ENCODE results near the gene CLCN1. TPM values are rescaled to one million over a fixed set of nuclear protein-coding genes. Genes with fewer than 3 reads are reported as not detected.

The CLCN1 gene
- total and polyA plus RNA-seq, 2 of the 8 experiments (the other 6 are each of a cell fraction or from before 2014, with no cell fraction given) = 0.36 to 0.41 TPM

GRCh38 chr7:143396625-143397556 is 81.0 kb downstream of the CLCN1 start:
- ChIA-PET POLR2A (ENCODE audit: partially characterized antibody) (interaction anchor here (1.2 to 25.2 kb wide), 5 partner anchors 6 to 140 kb away, joined by 3 to 518 read pairs (median 46); partner anchors contain the start of genes EPHA1 and ZYX), CTCF (ENCODE audit: partially characterized antibody) (interaction anchor here (0.5 to 23.5 kb wide), 10 partner anchors 8 to 1792 kb away, joined by 3 to 359 read pairs (median 6); partner anchors contain the start of genes EPHA1 and ZYX)
- Histone ChIP-seq H3K27me3 (replicated peaks in 1 of 4; ENCODE audit: control insufficient read depth in 3 of 4, extremely low read depth in 1 of 4, insufficient read depth in 3 of 4, low read length in 3 of 4) (no peaks in the 10 kb centered on the region), H3K9me3 (ENCODE audit: insufficient read depth in 2 of 2, low read depth in 1 of 2, low read length in 1 of 2) (no peaks in the 10 kb centered on the region), H2BK5ac (ENCODE audit: low read depth, low read length) (no peak overlapping the region; the same call in 1 of the 2 replicates), H3K4me1 (replicated peaks in 1 of 4; ENCODE audit: control insufficient read depth in 3 of 4, insufficient read depth in 4 of 4, low read length in 3 of 4) (no peaks in the 10 kb centered on the region), H2AK5ac (ENCODE audit: low read depth, low read length) (no peak overlapping the region), H3K27ac (ENCODE audit: low read depth, low read length) (no peak overlapping the region), H3K14ac (ENCODE audit: insufficient read length) (no peak overlapping the region), H4K8ac (ENCODE audit: extremely low read depth, insufficient read depth, low read length) (no peak overlapping the region), H3K79me1 (ENCODE audit: low read depth, low read length) (peaks cover 5% of the 10 kb centered on the region; the same call in 1 of the 2 replicates), H3K4ac (replicated peaks; ENCODE audit: insufficient read length, low read depth, low read length) (no peak overlapping the region), H4K91ac (replicated peaks; ENCODE audit: insufficient read length, low read length) (no peak overlapping the region), H4K20me1 (replicated peaks in 1 of 2; ENCODE audit: control insufficient read depth in 1 of 2, insufficient read depth in 2 of 2, low read length in 2 of 2) (peaks cover 11 to 31% of the 10 kb centered on the region in 2 experiments), H4K5ac (ENCODE audit: insufficient read length, low read depth, low read length) (no peak overlapping the region), H3K4me2 (ENCODE audit: insufficient read depth in 1 of 2, low read depth in 2 of 2, low read length in 2 of 2) (no peak overlapping the region), H2BK20ac (ENCODE audit: low read length) (no peak overlapping the region), H2BK120ac (replicated peaks; ENCODE audit: low read depth, low read length) (no peak overlapping the region), H3K79me2 (ENCODE audit: control insufficient read depth in 1 of 2, insufficient read depth in 2 of 2, low read length in 2 of 2) (peaks cover 0 to 5% of the 10 kb centered on the region in 2 experiments; a peak in 2 of 4 replicates), H3K23me2 (ENCODE audit: low read depth, low read length) (no peaks in the 10 kb centered on the region), H3K23ac (ENCODE audit: insufficient read length) (no peak overlapping the region), H2BK15ac (ENCODE audit: low read length) (no peak overlapping the region), H3K18ac (ENCODE audit: extremely low read depth, low read length) (no peak overlapping the region), H2BK12ac (ENCODE audit: low read depth, low read length) (no peak overlapping the region), H2AFZ (ENCODE audit: low read length) (no peak overlapping the region), H3K4me3 (ENCODE audit: extremely low read depth in 1 of 4, insufficient read depth in 2 of 4, low read depth in 3 of 4, low read length in 4 of 4) (no peak overlapping the region), H3K36me3 (ENCODE audit: control insufficient read depth in 2 of 4, insufficient read depth in 4 of 4, low read length in 3 of 4) (peaks cover 54 to 92% (median 87%) of the 10 kb centered on the region in 4 experiments), H3K9ac (replicated peaks in 1 of 4; ENCODE audit: extremely low read depth in 1 of 4, low read depth in 3 of 4, low read length in 3 of 4) (no peak overlapping the region), H3K56ac (replicated peaks; ENCODE audit: insufficient read length, low read depth, low read length) (no peak overlapping the region)
- FAIRE-seq (no peak), DNase-seq (ENCODE audit: low read depth in 1 of 2, low spot score in 2 of 2) (no peak)
- 87% methylated on average over 27 of the region's 28 CpGs; no CpG with 5 or more reads in 1 of the 2 experiments for WGBS, 2 experiments (ENCODE audit: extremely low coverage in 1 of 2, insufficient coverage in 1 of 2, insufficient read length in 1 of 2, insufficient replicate concordance in 2 of 2, low coverage in 1 of 2, low lambda C conversion rate in 2 of 2, missing lambda C conversion rate in 1 of 2)
- no peak for TF ChIP-seq CTBP2 (IDR thresholded peaks at IDR 0.05; ENCODE audit: borderline replicate concordance, insufficient read depth, insufficient read length, low read length)
- no peak for TF ChIP-seq NRF1 (IDR thresholded peaks at IDR 0.05; ENCODE audit: low read depth, low read length)
- TF ChIP-seq TAF7 (optimal IDR thresholded peaks at IDR 0.05; ENCODE audit: borderline replicate concordance, low read depth, low read length) = no peak
- TF ChIP-seq POU5F1 (IDR thresholded peaks at IDR 0.05; ENCODE audit: low read depth, low read length) = no peak
- TF ChIP-seq CTCF (IDR thresholded peaks at IDR 0.05; ENCODE audit: control extremely low read depth in 1 of 3, insufficient read depth in 1 of 3, low read depth in 1 of 3, low read length in 3 of 3) = no peak
- TF ChIP-seq POLR2AphosphoS5 (IDR thresholded peaks at IDR 0.05; ENCODE audit: low read depth, low read length) = no peak
- no peak for TF ChIP-seq POLR2A (IDR thresholded peaks at IDR 0.05; ENCODE audit: control extremely low read depth in 1 of 2, low read depth in 2 of 2, low read length in 2 of 2)
- no peak for TF ChIP-seq SIN3A (conservative IDR thresholded peaks at IDR 0.05 in 1 of 2, IDR thresholded peaks at IDR 0.05 in 1 of 2; ENCODE audit: low read depth in 1 of 2, low read length in 2 of 2)
- no peak for TF ChIP-seq SP4 (IDR thresholded peaks at IDR 0.05; ENCODE audit: low read length)
